OCI-LY1 (cell line): ENCODE results near the gene ARHGAP27.
"Not testable (repeated sequence)": the region's sequence is repeated elsewhere in the genome, so short reads cannot be mapped to it uniquely, and the experiment has no call there.

Experiments used
- EZH2 ChIP-seq: fragments of 200-600 bp; sonication (generic), shearing (Covaris generic); IDR thresholded peaks from 2 replicates; pipeline ENCODE4 v1.8.0; 2017; ENCODE audit warnings: borderline replicate concordance, mixed run types, mild to moderate bottlenecking, antibody characterized with exemption, low read length, moderate library complexity, mixed read lengths
- TF ChIP-seq, protein P1 (sequence below): fragments of 200-600 bp; sonication (generic), shearing (Covaris generic); IDR thresholded peaks from 2 replicates; pipeline ENCODE4 v1.5.1; 2017; ENCODE audit warnings: mild to moderate bottlenecking, antibody characterized with exemption, low read length, moderate library complexity, mixed read lengths

DNA sequence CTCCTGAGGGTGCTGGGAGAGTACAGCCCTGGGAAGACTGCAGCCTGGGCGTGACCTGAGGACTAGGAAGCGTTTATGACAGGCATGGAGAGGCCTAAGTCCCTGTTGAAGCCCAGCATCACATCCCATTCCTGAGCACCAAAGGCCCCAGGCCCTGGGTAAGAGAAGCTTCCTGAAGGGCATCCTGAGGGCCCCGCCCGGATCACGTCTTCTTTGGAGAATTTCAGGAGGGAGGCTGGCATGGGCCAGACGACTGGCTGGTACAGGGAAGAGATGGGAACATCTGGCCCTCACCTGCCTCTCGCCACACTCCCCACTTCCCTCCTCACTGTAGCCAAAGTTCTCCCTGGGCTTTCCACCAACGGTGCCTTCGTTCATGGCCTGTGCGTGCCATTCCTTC is 11.6 kb upstream of the ARHGAP27 start:
- TF ChIP-seq, protein P1, sequence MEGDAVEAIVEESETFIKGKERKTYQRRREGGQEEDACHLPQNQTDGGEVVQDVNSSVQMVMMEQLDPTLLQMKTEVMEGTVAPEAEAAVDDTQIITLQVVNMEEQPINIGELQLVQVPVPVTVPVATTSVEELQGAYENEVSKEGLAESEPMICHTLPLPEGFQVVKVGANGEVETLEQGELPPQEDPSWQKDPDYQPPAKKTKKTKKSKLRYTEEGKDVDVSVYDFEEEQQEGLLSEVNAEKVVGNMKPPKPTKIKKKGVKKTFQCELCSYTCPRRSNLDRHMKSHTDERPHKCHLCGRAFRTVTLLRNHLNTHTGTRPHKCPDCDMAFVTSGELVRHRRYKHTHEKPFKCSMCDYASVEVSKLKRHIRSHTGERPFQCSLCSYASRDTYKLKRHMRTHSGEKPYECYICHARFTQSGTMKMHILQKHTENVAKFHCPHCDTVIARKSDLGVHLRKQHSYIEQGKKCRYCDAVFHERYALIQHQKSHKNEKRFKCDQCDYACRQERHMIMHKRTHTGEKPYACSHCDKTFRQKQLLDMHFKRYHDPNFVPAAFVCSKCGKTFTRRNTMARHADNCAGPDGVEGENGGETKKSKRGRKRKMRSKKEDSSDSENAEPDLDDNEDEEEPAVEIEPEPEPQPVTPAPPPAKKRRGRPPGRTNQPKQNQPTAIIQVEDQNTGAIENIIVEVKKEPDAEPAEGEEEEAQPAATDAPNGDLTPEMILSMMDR, result not testable (repeated sequence)
- TF ChIP-seq EZH2, result not testable (repeated sequence)
